ENCODE measurements around the gene RGS1.

Gene RGS1

GRCh38 chr1:192566657-192567056 lies 8.9 kb upstream of the RGS1 start:
- TF ChIP-seq, protein P1, sequence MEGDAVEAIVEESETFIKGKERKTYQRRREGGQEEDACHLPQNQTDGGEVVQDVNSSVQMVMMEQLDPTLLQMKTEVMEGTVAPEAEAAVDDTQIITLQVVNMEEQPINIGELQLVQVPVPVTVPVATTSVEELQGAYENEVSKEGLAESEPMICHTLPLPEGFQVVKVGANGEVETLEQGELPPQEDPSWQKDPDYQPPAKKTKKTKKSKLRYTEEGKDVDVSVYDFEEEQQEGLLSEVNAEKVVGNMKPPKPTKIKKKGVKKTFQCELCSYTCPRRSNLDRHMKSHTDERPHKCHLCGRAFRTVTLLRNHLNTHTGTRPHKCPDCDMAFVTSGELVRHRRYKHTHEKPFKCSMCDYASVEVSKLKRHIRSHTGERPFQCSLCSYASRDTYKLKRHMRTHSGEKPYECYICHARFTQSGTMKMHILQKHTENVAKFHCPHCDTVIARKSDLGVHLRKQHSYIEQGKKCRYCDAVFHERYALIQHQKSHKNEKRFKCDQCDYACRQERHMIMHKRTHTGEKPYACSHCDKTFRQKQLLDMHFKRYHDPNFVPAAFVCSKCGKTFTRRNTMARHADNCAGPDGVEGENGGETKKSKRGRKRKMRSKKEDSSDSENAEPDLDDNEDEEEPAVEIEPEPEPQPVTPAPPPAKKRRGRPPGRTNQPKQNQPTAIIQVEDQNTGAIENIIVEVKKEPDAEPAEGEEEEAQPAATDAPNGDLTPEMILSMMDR (conservative IDR thresholded peaks at IDR 0.05): no peak
- no peak for TF ChIP-seq ZFX (IDR thresholded peaks at IDR 0.05)
- no peak overlapping the region for H3K27ac ChIP-seq

- H3K27ac ChIP-seq: no peak overlapping the region
- TF ChIP-seq, protein P1 (conservative IDR thresholded peaks at IDR 0.05): no peak
- no peak for TF ChIP-seq ZFX (IDR thresholded peaks at IDR 0.05)
These were observed 7.5 kb upstream of the RGS1 start for GRCh38 chr1:192568063-192568462.

DNA sequence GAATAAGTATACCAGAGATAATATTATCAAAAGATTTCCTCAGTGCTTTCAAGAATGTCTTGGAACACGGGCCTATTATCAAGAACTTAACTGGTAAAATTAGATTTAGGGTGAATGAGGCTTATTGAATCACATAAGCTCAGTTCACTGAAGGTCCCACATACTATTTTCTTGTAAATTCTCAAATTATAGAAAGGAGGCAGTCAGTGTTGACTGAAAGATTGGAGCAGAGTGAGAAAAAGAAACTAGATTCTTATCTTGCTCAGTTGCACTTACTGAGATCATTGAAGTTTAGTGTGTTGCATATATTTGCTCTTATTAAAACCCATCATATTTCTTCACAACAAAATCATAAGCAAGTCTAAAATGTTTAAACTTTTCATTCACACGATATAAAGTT lies 3.9 kb upstream of the RGS1 start:
- H3K27ac ChIP-seq: no peak overlapping the region
- TF ChIP-seq, protein P1 (conservative IDR thresholded peaks at IDR 0.05): no peak
- TF ChIP-seq ZFX (IDR thresholded peaks at IDR 0.05): no peak

DNA sequence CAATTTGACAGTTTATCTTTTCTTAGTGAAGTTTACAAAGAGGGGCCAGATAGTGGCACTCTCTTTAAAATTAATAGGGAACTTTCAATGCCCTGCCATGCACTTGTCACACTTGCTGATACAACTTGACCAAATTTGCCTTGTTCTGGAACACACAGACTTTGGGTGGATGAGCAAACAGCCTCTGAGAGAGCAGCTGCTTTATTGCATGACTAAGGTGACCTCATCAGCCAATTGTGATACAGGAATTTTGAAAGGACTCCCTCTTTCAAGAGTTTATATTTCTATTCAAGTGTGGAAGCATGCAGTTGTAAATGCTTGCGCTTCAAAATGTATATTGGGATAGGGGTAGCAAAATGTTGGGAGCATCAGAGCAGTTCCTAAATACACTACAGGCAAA lies 2.1 kb upstream of the RGS1 start:
- H3K27ac ChIP-seq: no peak overlapping the region
- TF ChIP-seq ZFX (IDR thresholded peaks at IDR 0.05): no peak

DNA sequence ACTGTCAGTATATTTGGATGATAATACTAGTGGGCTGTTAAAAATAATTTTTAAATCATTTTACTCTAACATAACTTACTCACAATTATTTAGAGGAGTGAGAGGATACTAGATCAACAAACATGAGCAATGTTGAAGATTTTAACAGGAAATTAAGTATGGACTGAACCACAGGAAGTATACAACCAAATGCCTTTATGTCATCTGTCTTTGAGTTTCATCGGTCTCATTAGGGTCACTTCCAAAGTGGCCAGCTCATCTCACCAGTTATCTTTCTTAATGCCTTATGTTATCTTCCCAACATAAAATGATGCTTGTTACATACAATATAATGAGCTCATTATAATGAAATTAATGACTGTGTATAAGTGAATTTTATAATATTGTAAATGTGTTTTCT lies 1.5 kb upstream of the RGS1 start:
- no peak overlapping the region for H3K27ac ChIP-seq
- no peak for TF ChIP-seq ZFX (IDR thresholded peaks at IDR 0.05)
- TF ChIP-seq, protein P1 (conservative IDR thresholded peaks at IDR 0.05): no peak

- no peak for TF ChIP-seq ZFX (IDR thresholded peaks at IDR 0.05)
- TF ChIP-seq, protein P1 (conservative IDR thresholded peaks at IDR 0.05): no peak
- H3K27ac ChIP-seq: no peak overlapping the region
These were observed 894 bp downstream of the RGS1 start for GRCh38 chr1:192576190-192577144.

- no peak overlapping the region for H3K27ac ChIP-seq
- TF ChIP-seq, protein P1 (conservative IDR thresholded peaks at IDR 0.05): no peak
- TF ChIP-seq ZFX (IDR thresholded peaks at IDR 0.05): no peak
These were observed 1.9 kb downstream of the RGS1 start for GRCh38 chr1:192577145-192578140.

Data from C4-2B (cell line).